T-helper 2 cell (primary cell): ENCODE results near the gene DLG2.

Experiments used
- DNase-seq, 5 experiments: peaks; one replicate each; pipeline versions ENCODE4 v3.0.0 to v3.0.0-alpha.2; 2012 to 2022

DLG2 gene

DNA sequence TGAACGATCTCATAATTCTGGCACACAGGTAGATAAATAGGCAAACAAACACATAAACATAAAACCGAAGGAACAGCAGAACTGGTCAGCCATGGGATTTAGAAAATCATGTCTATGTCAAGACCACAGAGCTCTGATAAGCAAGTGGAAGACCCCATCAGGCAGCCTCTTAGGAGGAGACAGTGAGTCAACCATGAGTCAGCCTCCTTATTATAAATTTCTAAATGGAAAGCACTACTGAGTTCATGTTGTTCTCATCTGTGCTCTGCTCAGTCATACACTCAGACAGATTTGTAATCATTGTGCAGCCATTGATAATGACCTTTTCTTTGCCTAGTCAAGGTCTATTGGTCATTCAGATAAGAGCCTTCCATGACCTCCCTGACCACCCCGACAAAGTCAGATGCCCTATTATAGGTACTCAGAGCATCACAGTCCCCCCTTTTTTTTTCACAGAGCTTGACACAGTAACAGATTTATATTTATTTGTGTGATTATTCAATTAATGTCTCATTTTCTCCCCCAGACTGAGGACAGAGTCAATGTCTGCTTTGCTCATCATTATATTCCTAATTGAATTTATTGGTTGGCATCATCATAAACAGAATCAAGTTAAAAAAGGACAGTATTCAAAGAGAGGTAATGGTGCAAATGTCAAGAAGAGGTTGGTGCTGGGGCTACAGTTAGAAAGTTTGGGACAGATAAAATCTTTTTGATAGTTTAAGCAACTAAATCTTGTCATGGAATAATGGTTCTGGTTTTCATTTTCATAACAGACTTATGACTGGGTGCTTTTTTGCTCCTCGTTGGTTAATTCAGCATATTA, 1761.3 kb downstream of the DLG2 start:
- no peak for DNase-seq

DNA sequence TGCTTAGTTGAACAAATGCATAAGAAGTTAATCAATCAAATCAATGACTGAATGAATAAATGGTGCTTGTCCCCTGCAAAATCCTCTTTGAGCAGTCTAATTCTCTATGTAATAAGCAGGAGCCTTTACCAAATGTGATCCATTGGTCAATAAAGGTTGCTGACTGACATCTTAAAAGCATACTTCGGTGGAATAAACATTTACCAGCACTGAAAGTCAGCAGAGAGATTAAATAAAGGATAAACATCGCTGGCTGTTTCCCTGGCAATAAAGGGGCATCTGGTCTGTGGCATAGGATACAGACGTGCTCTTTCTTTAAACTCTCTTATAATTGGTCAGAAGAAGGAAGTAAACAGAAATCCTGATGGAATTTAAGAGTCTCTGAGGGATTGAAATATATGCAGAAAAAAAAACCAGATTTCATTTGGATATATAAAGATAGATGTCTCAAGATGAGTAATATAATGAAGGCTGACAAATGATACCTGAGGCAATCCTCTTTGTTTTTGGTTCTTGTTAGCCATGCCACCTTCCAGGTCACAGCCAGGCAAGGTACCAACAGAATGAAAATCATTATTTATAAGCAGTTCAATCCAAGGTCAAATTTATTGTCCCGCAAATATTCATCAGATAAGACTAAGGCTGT, 1762.6 kb downstream of the DLG2 start:
- DNase-seq, result no peak

DNA sequence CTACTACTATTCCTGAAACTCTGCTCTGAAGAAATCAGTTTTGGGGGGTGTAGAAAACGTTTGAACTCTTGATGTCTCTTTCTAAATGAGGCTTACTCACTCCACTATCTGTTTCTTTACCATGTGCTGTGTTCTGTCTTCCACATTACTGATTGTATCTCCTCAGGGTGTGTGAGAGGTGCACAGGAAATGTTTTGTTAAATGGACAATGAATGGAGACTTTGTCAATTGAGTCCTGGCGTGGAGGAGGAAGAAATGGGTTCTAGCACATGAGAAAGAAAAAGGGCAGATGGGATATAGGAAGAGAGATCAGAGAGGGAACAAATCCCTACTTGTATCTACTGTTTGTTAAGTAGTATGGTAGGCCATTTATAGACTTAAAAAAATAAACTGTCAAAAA, 1763.9 kb downstream of the DLG2 start:
- DNase-seq, result no peak

DNA sequence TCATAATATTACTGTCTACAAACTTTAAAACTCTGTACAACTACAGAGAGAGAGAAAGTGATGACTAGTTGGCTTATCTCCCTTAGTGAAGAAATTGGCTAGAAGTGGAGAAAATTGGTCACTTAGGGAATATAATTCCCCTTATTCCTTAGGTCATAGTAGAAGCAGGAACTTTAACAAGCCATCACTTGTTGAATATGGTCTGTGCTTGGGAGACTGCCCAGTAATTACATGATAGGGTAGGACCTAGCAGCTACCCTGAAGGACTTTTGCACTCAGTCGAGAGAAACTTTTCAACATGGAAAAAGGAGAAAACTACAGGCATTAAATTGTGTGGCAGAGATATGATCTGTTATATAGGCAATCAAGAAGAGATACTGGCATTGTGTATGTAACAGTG, 1764.5 kb downstream of the DLG2 start:
- DNase-seq, result no peak

DNA sequence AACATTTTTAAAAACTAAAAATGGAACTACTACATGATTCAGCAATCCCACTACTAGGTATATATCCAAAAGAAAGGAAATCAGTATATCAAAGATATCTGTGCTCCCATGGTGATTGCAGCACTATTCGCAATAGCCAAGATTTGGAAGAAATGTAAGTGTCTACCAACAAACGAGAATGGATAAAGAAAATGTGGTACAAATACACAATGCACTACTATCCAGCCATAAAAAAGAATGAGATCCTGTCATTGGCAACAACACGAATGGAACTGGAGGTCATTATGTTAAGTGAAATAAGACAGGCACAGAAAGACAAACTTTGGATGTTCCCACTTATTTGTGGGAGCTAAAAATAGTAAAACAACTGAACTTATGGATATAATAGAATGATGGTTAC, 1765.1 kb downstream of the DLG2 start:
- no peak for DNase-seq

GRCh38 chr11:83858694-83859093, 1768.5 kb downstream of the DLG2 start:
- DNase-seq, result no peak

GRCh38 chr11:83855237-83855636, 1771.9 kb downstream of the DLG2 start:
- DNase-seq, result no peak

DNA sequence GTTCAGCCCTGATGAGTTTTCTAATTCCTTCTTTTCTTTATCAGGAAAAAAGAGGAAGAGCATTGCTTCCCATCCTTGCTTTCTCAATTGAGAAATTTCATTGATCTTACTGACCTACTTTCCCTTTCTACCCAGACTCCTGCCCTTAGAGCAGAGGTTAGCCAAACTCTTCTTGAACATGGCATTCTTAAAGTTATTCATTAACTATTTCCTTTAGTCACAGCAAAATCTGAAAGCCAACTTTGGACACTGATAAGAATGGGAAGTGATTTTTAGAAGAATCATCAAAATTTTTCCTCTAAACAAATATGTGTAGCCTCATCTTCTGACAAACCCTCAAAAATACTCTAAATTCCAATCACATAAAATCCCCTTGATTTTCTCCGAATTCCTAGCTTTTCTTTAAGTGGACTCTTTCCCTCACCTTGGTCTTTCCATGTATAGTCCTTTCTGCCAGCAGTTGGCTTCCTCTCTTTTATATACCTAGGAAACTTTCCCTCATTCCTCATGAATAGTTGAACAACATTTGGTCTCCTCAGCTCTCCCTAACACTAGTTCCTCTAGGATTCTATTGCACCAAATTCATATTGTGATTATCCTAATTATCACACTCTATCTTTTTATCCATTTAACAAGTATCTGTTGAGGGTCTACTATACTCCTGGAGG, 1774.2 kb downstream of the DLG2 start:
- no peak for DNase-seq

GRCh38 chr11:83852012-83852411, 1775.1 kb downstream of the DLG2 start:
- no peak for DNase-seq

GRCh38 chr11:83847467-83848034, 1779.6 kb downstream of the DLG2 start:
- DNase-seq, result no peak

DNA sequence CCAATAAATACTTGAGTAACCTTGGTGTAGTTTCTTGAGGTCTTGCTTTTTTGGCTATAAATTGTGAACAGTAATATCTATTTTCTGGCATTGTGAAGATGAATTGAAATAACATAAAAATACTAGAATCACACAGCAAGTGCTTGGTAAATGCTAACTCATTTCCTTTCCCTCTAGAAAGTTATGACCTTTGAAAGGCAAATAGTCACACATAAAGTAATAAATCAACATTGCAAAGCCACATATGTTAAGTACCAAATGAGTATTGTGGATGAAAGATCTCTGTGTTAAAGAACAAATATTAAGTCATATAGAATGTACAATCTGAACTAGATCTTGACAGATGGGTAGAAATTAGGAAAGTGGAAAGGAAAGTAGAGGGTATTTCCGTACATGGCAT, 1781.3 kb downstream of the DLG2 start:
- DNase-seq, result no peak

DNA sequence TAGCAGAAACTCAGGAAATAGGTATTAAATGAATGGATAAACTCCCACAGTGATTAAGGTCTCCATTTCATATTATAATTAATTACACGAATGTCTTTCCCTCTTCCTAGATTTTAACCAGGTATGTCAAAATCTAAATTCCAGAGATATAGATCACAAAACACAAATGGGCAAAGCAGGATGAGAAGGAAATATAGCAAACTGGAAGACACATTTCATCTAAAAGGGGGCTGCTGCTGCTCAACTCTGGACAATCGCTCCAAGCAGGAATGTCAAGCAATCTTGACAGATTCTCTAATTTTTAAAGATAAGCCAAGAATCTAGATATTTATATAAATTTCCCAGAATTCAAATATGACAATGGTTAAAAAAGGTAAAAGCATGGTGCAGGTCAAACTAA, 1786.8 kb downstream of the DLG2 start:
- no peak for DNase-seq

DNA sequence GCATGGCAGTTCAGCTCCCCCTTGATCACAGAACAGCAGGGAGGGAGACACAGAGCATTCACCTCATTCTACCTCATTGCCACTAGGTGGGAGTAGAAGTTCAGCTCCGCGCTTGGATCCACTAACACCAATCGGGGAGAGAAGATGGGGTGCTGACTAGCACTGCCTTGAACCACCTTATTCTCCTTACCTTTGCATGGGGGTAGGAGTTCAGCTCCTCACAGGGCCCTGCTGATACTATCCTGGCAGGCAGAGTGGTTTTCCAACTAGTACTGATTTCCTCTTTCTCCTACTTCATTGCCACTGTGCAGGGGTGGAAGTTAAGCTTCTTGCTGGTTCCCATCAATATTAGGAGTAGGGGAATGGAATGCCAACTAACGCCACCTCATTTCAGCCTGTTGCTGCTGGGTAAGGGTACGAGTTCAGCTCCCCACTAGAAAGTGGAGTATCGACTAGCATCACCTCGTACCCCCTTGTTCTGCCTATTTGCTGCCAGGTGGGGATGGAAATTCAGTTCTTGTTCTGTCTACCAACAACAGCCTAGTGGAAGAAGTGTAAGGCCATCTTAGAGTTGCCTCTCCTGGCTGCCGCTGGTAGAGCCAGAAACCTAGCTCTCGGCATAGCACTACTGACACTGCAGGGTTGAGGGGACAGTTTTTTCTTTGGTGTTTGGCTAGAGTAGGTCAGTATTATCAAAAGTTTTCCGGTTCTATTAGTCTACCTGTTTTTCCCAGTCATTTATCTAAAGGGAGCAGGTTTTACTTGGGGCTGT, 1790.1 kb downstream of the DLG2 start:
- DNase-seq, result peak in 1 of 5 experiments; percentile 37

- DNase-seq, result no peak
Observed at GRCh38 chr11:83836065-83836464, 1791.1 kb downstream of the DLG2 start.

- no peak for DNase-seq
Observed at GRCh38 chr11:83835423-83835822, 1791.7 kb downstream of the DLG2 start.

GRCh38 chr11:83831929-83832328, 1795.2 kb downstream of the DLG2 start:
- DNase-seq, result no peak

DNA sequence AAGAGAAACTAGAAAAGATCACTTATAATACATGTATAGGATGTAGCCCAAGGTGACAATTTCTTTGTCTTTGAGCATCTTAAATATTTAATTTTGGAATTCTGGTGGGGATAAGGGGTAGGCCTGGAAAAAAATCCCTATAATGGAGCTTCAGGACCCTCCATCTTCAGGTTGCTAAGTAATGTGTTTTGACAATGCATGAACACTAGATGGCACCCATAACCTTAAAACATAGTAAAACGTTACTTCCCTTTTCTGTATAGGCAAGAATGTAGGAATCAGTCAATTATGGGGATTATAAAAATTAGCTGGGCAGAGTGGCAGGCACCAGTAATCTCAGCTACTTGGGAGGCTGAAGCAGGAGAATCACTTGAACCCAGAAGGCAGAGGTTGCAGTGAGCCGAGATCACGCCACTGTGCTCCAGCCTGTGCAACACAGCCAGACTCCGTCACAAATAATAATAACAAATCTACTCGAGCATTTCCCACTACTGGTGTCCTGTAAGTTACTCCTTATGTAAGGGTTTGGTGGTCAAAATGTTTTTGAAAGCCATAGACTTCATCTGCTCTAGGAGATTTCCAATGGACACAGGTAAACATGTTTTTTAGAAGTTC, 1799.1 kb downstream of the DLG2 start:
- peak in 1 of 5 experiments; percentile 7 for DNase-seq

DNA sequence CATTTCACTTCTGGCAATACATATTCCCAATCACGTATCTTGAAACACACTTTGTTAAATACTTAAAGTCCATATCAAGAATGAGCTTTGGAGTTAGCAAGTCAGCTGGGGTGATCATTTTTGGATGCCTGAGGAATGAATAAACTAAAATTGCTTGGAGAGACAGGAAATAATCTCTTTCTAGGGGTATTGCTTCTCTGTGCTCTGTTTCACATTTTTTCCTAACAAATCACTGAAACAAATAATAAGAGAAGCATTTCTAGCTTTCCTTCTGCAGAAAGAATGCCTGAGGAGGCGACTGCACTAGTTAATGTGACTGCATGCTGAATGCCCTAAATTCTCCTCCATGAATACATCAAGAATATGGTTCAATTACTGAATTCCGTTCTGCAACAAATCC, 1799.6 kb downstream of the DLG2 start:
- DNase-seq, result no peak

- DNase-seq, result no peak
Observed at GRCh38 chr11:83826078-83826477, 1801.1 kb downstream of the DLG2 start.

GRCh38 chr11:83823461-83824025, 1803.6 kb downstream of the DLG2 start:
- no peak for DNase-seq

GRCh38 chr11:83819931-83820549, 1807.1 kb downstream of the DLG2 start:
- peak in 1 of 5 experiments; percentile 11 for DNase-seq
